Common myeloid progenitor, CD34-positive (primary cell): ENCODE measurements around the gene SPTSSB.

Source experiments
- CTCF ChIA-PET: fragments of 350-600 bp; sonication (Branson Sonifier 250); formaldehyde crosslinking; loops from one replicate; lab custom pipeline; 2021; ENCODE audit warnings: antibody characterized with exemption; lab: Charles Lee
- POLR2A ChIA-PET: fragments of 350-600 bp; sonication (Branson Sonifier 250); formaldehyde crosslinking; loops from one replicate; lab custom pipeline; 2021; ENCODE audit warnings: antibody characterized with exemption; lab: Charles Lee
- DNase-seq, 3 donors: peaks; one replicate each; pipeline versions ENCODE4 v3.0.0 to v3.0.0-alpha.2; 2013
- H3K27ac ChIP-seq, 2 experiments: 1 replicate in 1 of 2; 2 replicates in 1 of 2; pipeline ENCODE4 v1.7.0; 2013; ENCODE audit warnings: inconsistent platforms in 2 of 2, low read length in 2 of 2, mild to moderate bottlenecking in 2 of 2, low read depth in 1 of 2, moderate library complexity in 1 of 2; ENCODE audit not compliant: severe bottlenecking in 2 of 2, insufficient read depth in 1 of 2, poor library complexity in 1 of 2
- H3K27me3 ChIP-seq, 5 experiments: replicated peaks in 2 of 5; 1 replicate in 3 of 5; 2 replicates in 2 of 5; pipeline versions ENCODE4 v1.6.1 to v1.7.0; 2013; ENCODE audit warnings: low read length in 4 of 5, mild to moderate bottlenecking in 2 of 5, moderate library complexity in 2 of 5, inconsistent platforms in 1 of 5; ENCODE audit not compliant: insufficient read depth in 5 of 5, control insufficient read depth in 4 of 5
- H3K36me3 ChIP-seq, 4 experiments: 1 replicate in 2 of 4; 2 replicates in 2 of 4; pipeline versions ENCODE4 v1.6.1 to v1.7.0; 2013; ENCODE audit warnings: low read length in 3 of 4, control low read depth in 1 of 4, mild to moderate bottlenecking in 1 of 4; ENCODE audit not compliant: control insufficient read depth in 4 of 4, insufficient read depth in 4 of 4
- H3K4me1 ChIP-seq, 4 experiments: 1 replicate in 3 of 4; 2 replicates in 1 of 4; pipeline versions ENCODE4 v1.6.1 to v1.7.1; 2013; ENCODE audit warnings: low read length in 3 of 4, mild to moderate bottlenecking in 3 of 4, control low read depth in 1 of 4, inconsistent platforms in 1 of 4, moderate library complexity in 1 of 4; ENCODE audit not compliant: control insufficient read depth in 4 of 4, insufficient read depth in 4 of 4; ENCODE audit errors: control extremely low read depth in 1 of 4
- H3K4me3 ChIP-seq, 7 experiments: 1 replicate in 4 of 7; 2 replicates in 3 of 7; pipeline versions ENCODE4 v1.5.1 to v1.7.0; 2013; ENCODE audit warnings: mild to moderate bottlenecking in 7 of 7, low read length in 6 of 7, moderate library complexity in 6 of 7, inconsistent platforms in 2 of 7, low read depth in 2 of 7, control low read depth in 1 of 7; ENCODE audit not compliant: insufficient read depth in 4 of 7, control insufficient read depth in 1 of 7; ENCODE audit errors: extremely low read depth in 1 of 7
- H3K9me3 ChIP-seq, 5 experiments: 1 replicate in 4 of 5; 2 replicates in 1 of 5; pipeline versions ENCODE4 v1.6.1 to v1.7.1; 2013; ENCODE audit warnings: low read length in 4 of 5, mild to moderate bottlenecking in 2 of 5, inconsistent platforms in 1 of 5, low read depth in 1 of 5, moderate library complexity in 1 of 5; ENCODE audit not compliant: control insufficient read depth in 4 of 5, insufficient read depth in 2 of 5; ENCODE audit errors: control extremely low read depth in 1 of 5
- WGBS: methylation state at CpG from one replicate; pipeline ENCODE4 v1.1.5; 2013; ENCODE audit not compliant: insufficient coverage; 5-methylcytosine and 5-hydroxymethylcytosine counted together

Gene SPTSSB

DNA sequence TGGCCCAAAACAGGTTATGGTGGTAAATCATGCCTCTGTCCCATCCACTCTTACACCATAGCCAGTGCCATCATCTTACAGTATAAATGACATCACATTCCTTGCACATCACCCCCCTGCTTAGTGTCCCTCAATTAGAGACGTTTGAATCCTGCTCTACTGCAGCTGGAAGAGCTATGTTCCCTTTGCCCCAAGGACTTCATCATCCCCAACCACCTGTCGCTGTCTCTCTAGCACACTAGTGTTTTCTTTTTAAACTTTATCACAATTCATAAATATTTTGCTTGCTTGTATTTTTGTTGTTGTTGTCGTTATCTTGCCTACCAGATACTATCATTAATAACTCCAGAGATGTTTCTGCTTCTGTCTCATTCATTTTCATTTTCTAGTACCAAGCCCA, 28.7 kb downstream of the SPTSSB start:
- no peaks in the 10 kb centered on the region for H3K4me1 ChIP-seq
- H3K27me3 ChIP-seq, result peaks cover 0 to 2% (median 0%) of the 10 kb centered on the region in 5 experiments
- ChIA-PET CTCF (no interaction called here), POLR2A (no interaction called here)
- no peak overlapping the region for H3K27ac ChIP-seq
- no peaks in the 10 kb centered on the region for H3K9me3 ChIP-seq
- no peak for DNase-seq
- 70% methylated on average over 1 of the region's 3 CpGs for WGBS
- H3K4me3 ChIP-seq, result no peak overlapping the region
- no peaks in the 10 kb centered on the region for H3K36me3 ChIP-seq

DNA sequence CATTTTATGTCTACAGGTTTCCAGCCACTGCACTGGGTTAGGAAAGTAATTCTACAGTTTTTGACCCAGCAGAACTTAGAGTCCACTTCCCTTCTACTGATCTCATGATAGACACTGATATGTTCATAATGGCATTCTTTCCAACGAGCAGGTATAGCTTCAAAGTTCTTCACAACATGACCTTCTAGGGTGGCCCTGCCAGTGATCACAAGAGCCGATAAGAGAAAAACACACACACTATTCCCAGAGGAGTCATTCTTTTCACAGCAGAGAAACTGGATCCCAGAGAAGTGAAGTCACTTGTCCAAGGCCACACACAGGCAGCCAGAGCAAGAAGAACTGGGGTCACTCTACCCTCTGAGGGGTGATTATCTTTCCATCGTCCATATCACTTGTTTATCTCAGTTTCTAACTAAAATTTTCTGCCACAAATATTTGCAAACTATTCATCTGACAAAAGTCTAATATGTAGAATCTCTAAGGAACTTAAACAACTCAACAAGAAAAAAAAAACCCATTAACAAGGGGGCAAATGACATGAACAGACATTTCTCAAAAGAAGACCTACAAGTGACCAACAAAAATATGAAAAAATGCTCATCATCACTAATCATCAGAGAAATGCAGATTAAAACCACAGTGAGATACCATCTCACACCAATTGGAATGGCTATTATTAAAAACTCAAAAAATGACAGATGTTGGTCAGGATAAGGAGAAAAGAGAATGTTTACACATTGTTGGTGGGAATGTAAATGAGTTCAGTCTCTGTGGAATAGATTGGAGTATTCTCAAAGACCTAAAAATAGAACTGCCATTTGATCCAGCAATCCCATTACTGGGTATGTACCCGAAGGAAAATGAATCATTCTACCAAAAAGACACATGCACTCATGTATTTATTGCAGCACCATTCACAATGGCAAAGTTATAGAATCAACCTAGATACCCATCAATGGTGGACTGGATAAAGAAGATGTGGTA, 31.5 kb downstream of the SPTSSB start:
- ChIA-PET CTCF (no interaction called here), POLR2A (no interaction called here)
- DNase-seq, result no peak
- 100% methylated on average over 2 of the region's 4 CpGs for WGBS
- no peaks in the 10 kb centered on the region for H3K4me1 ChIP-seq
- H3K27me3 ChIP-seq, result peaks cover 0 to 10% (median 0%) of the 10 kb centered on the region in 5 experiments
- no peak overlapping the region for H3K4me3 ChIP-seq
- no peaks in the 10 kb centered on the region for H3K9me3 ChIP-seq
- no peak overlapping the region for H3K27ac ChIP-seq
- H3K36me3 ChIP-seq, result no peaks in the 10 kb centered on the region

DNA sequence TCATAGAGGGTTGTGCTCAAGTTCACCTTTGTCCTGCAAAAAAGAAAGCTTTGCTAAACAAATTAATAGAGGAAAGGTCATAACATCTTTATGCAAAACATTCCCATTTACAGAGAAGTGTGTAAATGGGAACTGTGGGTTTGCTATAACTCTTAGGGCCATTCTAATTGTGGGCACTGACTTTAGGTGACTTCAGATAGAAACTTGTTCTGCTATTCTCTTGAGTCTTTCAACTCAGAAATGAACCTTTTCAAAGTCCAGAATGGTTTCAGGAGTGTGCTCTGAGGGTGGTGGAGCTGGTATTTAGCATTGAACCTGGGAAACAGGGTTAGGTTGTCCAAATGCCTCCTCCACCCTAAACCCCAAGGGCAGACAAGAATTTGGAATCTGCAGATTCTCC, 34.0 kb downstream of the SPTSSB start:
- H3K27me3 ChIP-seq, result peaks cover 0 to 10% (median 0%) of the 10 kb centered on the region in 5 experiments
- peaks cover 2 to 11% (median 8%) of the 10 kb centered on the region in 4 experiments for H3K4me1 ChIP-seq
- no peaks in the 10 kb centered on the region for H3K9me3 ChIP-seq
- DNase-seq, result no peak
- no peak overlapping the region for H3K27ac ChIP-seq
- no peak overlapping the region for H3K4me3 ChIP-seq
- H3K36me3 ChIP-seq, result no peaks in the 10 kb centered on the region
- ChIA-PET POLR2A (no interaction called here), CTCF (no interaction called here)

DNA sequence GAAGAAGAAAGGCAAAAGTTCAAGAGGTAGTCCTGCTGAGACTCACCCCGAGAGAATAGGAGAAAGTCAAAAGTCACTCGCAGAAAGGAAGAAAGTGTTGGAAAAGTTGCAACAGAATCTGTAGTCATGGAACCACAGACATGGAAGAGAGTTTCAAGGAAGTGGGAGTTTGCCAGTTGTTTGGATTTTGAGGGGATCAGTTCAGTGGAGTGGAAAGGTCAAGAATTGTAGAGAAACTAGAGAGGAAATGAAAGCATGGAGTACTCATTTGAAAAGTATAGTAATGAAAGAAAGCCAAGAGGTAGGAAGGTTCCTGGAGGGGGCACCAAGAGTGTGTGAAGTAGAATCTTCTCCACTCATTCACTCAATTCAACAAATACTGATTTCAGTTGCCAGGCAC, 34.7 kb downstream of the SPTSSB start:
- ChIA-PET CTCF (no interaction called here), POLR2A (no interaction called here)
- 95% methylated on average over 2 of the region's 2 CpGs for WGBS

DNA sequence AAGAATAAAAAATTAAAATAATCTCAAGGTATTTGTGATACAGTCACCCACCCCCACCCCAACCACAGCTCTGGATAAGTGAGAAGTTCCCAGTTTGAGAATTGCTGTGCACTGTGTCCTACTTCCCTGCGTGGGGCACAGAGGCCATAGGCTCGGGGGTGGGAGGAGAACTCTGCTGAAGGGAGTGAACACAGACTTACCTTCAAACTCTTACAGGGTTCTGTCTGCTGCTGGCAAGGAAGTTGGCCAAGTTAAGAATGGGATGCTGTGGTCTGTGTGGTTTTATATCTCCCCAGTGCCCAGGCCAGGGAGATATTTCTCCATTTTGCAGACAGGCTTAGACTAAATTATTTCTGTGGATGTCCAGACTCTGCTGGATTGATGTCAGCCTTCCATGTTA, 37.6 kb downstream of the SPTSSB start:
- no peak overlapping the region for H3K27ac ChIP-seq
- peaks cover 2 to 11% (median 8%) of the 10 kb centered on the region in 4 experiments for H3K4me1 ChIP-seq
- 0% methylated on average over 1 of the region's 2 CpGs for WGBS
- CTCF ChIA-PET, result no interaction called here
- no peaks in the 10 kb centered on the region for H3K36me3 ChIP-seq
- H3K4me3 ChIP-seq, result no peak overlapping the region
- H3K27me3 ChIP-seq, result peaks cover 0 to 10% (median 2%) of the 10 kb centered on the region in 5 experiments
- H3K9me3 ChIP-seq, result no peaks in the 10 kb centered on the region
- POLR2A ChIA-PET, result no interaction called here
- DNase-seq, result peak; percentile 34 to 76 (median 64)

More for the DNA sequence above, 34.7 kb downstream of the SPTSSB start:
- no peaks in the 10 kb centered on the region for H3K9me3 ChIP-seq
- peaks cover 0 to 10% (median 0%) of the 10 kb centered on the region in 5 experiments for H3K27me3 ChIP-seq
- no peak overlapping the region for H3K4me3 ChIP-seq
- no peak for DNase-seq
- no peaks in the 10 kb centered on the region for H3K36me3 ChIP-seq
- H3K4me1 ChIP-seq, result peaks cover 2 to 11% (median 8%) of the 10 kb centered on the region in 4 experiments
- no peak overlapping the region for H3K27ac ChIP-seq

DNA sequence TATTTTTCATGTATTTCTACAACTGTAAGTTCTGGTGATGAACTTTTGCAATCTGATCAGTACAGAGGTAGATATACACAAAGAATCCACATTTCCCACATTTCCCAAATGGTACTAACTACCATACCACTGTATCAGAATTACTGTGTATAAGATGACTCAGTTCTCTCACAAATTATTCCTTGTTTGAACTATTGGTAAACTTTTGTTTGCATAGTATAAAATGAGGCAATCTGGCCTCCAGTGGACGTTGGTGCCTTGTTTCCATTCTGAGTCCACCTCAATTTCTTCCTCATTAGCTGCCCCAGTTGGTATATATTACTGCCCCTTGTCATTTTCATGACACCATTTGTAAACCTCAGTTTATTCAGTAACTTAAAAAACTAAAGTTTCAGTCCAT, 38.5 kb downstream of the SPTSSB start:
- Histone ChIP-seq H3K4me3 (no peak overlapping the region), H3K36me3 (no peaks in the 10 kb centered on the region), H3K4me1 (peaks cover 2 to 11% (median 8%) of the 10 kb centered on the region in 4 experiments), H3K27me3 (peaks cover 0 to 8% (median 2%) of the 10 kb centered on the region in 5 experiments), H3K9me3 (no peaks in the 10 kb centered on the region), H3K27ac (no peak overlapping the region)
- no CpG with 5 or more reads among the region's 1 CpG for WGBS
- ChIA-PET CTCF (no interaction called here), POLR2A (no interaction called here)
- no peak for DNase-seq

DNA sequence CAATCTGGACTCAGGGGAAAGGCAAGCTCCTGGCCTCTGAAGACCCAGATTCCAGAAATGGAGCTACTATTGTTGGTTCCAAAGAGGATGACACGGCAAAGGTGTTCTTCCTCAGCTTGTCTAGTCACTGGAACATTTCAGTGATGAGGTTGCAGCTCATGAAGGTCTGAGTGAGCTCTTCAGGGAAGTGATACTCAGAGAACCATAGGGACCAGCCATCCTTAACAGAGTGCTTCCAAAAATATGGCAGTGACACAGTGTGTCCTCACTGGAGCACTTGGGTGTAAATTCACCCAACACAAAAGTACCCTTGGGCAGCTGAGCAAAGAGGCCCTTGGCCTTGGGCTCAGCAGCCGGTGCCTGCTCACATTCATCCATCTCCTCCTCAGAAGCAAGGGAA, 46.3 kb downstream of the SPTSSB start:
- 100% methylated on average over 2 of the region's 2 CpGs for WGBS
- ChIA-PET POLR2A (no interaction called here), CTCF (interaction anchor here (1.4 kb wide), 1 partner anchor 47 kb away, joined by 3 read pairs; no protein-coding TSS in a partner anchor)
- no peak overlapping the region for H3K4me3 ChIP-seq
- no peak overlapping the region for H3K27ac ChIP-seq
- no peaks in the 10 kb centered on the region for H3K4me1 ChIP-seq
- peaks cover 0 to 6% (median 6%) of the 10 kb centered on the region in 5 experiments for H3K9me3 ChIP-seq
- no peak for DNase-seq
- H3K36me3 ChIP-seq, result no peaks in the 10 kb centered on the region
- H3K27me3 ChIP-seq, result peaks cover 0 to 4% (median 0%) of the 10 kb centered on the region in 5 experiments
